GM12878 (cell line): Measurements from ENCODE around the gene RALGPS1. TPM values are rescaled to one million over a fixed set of nuclear protein-coding genes. Genes with fewer than 3 reads are reported as not detected.

ENCODE experiments used
- ATAC-seq: fragments of 200-7000 bp; cut with Tn5 transposase; 3 replicates; pipeline ENCODE4 v1.9.1; 2020; ENCODE audit warnings: mild to moderate bottlenecking, moderate library complexity
- BruUV-seq: library from RNA; stranded (reverse); fragments of 400-500 nt; replicated peaks from 2 replicates; lab custom pipeline; 2021; lab: Mats Ljungman, UMichigan
- CTCF ChIA-PET: fragments of 300-600 bp; sonication (Branson Sonifier 250); formaldehyde crosslinking; extraction: SDS; loops from one replicate; lab custom pipeline; 2021; ENCODE audit warnings: inconsistent platforms; lab: Yijun Ruan, JAX
- POLR2A ChIA-PET: fragments of 350-600 bp; formaldehyde crosslinking; extraction: SDS; loops from one replicate; lab custom pipeline; 2021; ENCODE audit warnings: inconsistent platforms; lab: Charles Lee
- RAD21 ChIA-PET: fragments of 300-600 bp; sonication (Branson Sonifier 250); formaldehyde crosslinking; loops from one replicate; lab custom pipeline; 2023; ENCODE audit warnings: antibody characterized with exemption; ENCODE audit not compliant: unreplicated experiment; lab: Charles Lee
- SMC1A ChIA-PET: fragments of 300-600 bp; sonication (Branson Sonifier 250); formaldehyde crosslinking; loops from one replicate; lab custom pipeline; 2023; ENCODE audit not compliant: unreplicated experiment, uncharacterized antibody; lab: Charles Lee
- DNase-seq: peaks from one replicate; pipeline ENCODE4 v3.0.0-alpha.2; 2011; ENCODE audit warnings: low read depth, low spot score
- FAIRE-seq: peaks from 3 replicates; lab custom pipeline; 2011; peaks lifted over from hg19 to GRCh38; lab: Jason Lieb, UNC
- H2AFZ ChIP-seq: 2 replicates; pipeline ENCODE4 v1.6.0; 2011; ENCODE audit warnings: low read depth, low read length, control low read depth; ENCODE audit not compliant: control insufficient read depth
- H3K27ac ChIP-seq: 2 replicates; pipeline ENCODE4 v1.5.1; 2011; ENCODE audit warnings: control low read depth; ENCODE audit not compliant: control insufficient read depth, insufficient read depth
- H3K27me3 ChIP-seq, 2 experiments: replicated peaks in 1 of 2; 2 replicates each; pipeline versions ENCODE4 v1.6.0 to v1.6.1; 2011; ENCODE audit warnings: low read length in 1 of 2; ENCODE audit not compliant: control insufficient read depth in 2 of 2, insufficient read depth in 2 of 2
- H3K36me3 ChIP-seq, 2 experiments: 2 replicates each; pipeline ENCODE4 v1.5.1; 2011; ENCODE audit warnings: low read length in 1 of 2; ENCODE audit not compliant: control insufficient read depth in 2 of 2, insufficient read depth in 2 of 2
- H3K4me1 ChIP-seq: 2 replicates; pipeline ENCODE4 v1.6.1; 2011; ENCODE audit warnings: mild to moderate bottlenecking, low read length, moderate library complexity, mixed read lengths; ENCODE audit not compliant: control insufficient read depth, insufficient read depth
- H3K4me2 ChIP-seq: 2 replicates; pipeline ENCODE4 v1.6.0; 2011; ENCODE audit warnings: control low read depth; ENCODE audit not compliant: control insufficient read depth, insufficient read depth
- H3K4me3 ChIP-seq: fragments of 200-600 bp; sonication (generic); 2 replicates; pipeline ENCODE4 v1.5.1; 2016
- H3K79me2 ChIP-seq: 2 replicates; pipeline ENCODE4 v1.6.0; 2011; ENCODE audit warnings: low read length; ENCODE audit not compliant: control insufficient read depth, insufficient read depth
- H3K9ac ChIP-seq: 2 replicates; pipeline ENCODE4 v1.8.0; 2011; ENCODE audit warnings: low read length, control low read depth, mixed read lengths; ENCODE audit not compliant: control insufficient read depth, insufficient read depth
- H3K9me3 ChIP-seq: replicated peaks from 3 replicates; pipeline ENCODE4 v1.5.1; 2011; ENCODE audit warnings: mild to moderate bottlenecking, low read length; ENCODE audit not compliant: control insufficient read depth, insufficient read depth
- H4K20me1 ChIP-seq: 2 replicates; pipeline ENCODE4 v1.6.0; 2011; ENCODE audit not compliant: control insufficient read depth, insufficient read depth
- CHD4 ChIP-seq: fragments of 200-600 bp; sonication (generic); IDR thresholded peaks from 2 replicates; pipeline ENCODE4 v1.6.1; 2016; ENCODE audit warnings: mild to moderate bottlenecking
- FOXK2 ChIP-seq: fragments of 450-650 bp; IDR thresholded peaks from 2 replicates; pipeline ENCODE4 v1.6.1; 2017; ENCODE audit warnings: mild to moderate bottlenecking, moderate library complexity
- KDM1A ChIP-seq: fragments of 200-600 bp; sonication (generic); IDR thresholded peaks from 2 replicates; pipeline ENCODE4 v1.6.1; 2016; ENCODE audit warnings: borderline replicate concordance
- PBX3 ChIP-seq: IDR thresholded peaks from 2 replicates; pipeline ENCODE4 v1.6.1; 2011; ENCODE audit warnings: mild to moderate bottlenecking, low read depth, low read length, moderate library complexity; ENCODE audit not compliant: insufficient replicate concordance
- TCF12 ChIP-seq: IDR thresholded peaks from 2 replicates; pipeline ENCODE4 v1.6.1; 2011; ENCODE audit warnings: low read depth, mild to moderate bottlenecking, low read length
- TCF3 ChIP-seq: IDR thresholded peaks from 2 replicates; pipeline ENCODE4 v1.6.1; 2012; ENCODE audit warnings: low read depth, mild to moderate bottlenecking, low read length, borderline replicate concordance; ENCODE audit not compliant: insufficient read depth
- ZBTB33 ChIP-seq: fragments of 450-650 bp; IDR thresholded peaks from 2 replicates; pipeline ENCODE4 v1.6.1; 2017; ENCODE audit warnings: mild to moderate bottlenecking
- WGBS: methylation state at CpG from one replicate; pipeline ENCODE4 v1.1.6; 2016; ENCODE audit warnings: low lambda C conversion rate; ENCODE audit not compliant: insufficient replicate concordance, insufficient coverage; ENCODE audit errors: missing lambda C conversion rate; 5-methylcytosine and 5-hydroxymethylcytosine counted together
- in situ Hi-C: fragments of 300-500 bp; cut with MboI; formaldehyde crosslinking; loops from 9 replicates; pipeline ENCODE4 v1.14.3; 2018; ENCODE audit warnings: mixed read lengths
- intact Hi-C: fragments of 100-400 bp; cut with micrococcal nuclease; formaldehyde crosslinking; loops from one replicate; pipeline ENCODE4 v1.14.2; 2022; ENCODE audit not compliant: unreplicated experiment
- polyA plus RNA-seq, 11 experiments: library from polyadenylated mRNA; depleted of rRNA in 4 of 11; unstranded in 6 of 11; stranded (reverse) in 5 of 11; fragments of >200 nt; fragmentation: Nextera tagmentation in 4 of 11; fragmentation: Illumina TruSeq in 1 of 11; extraction: Ambion mirVana in 4 of 11; extraction: Trizol in 1 of 11; gene quantifications; 1 replicate in 1 of 11; 2 replicates in 10 of 11; pipeline versions ENCODE4 v1.2.1 to v1.2.3, GENCODE V29; 2011 to 2016; ENCODE audit warnings: inconsistent platforms in 2 of 11, missing spikeins in 2 of 11, low read depth in 1 of 11
- total RNA-seq, 4 experiments: library from RNA; depleted of rRNA in 3 of 4; stranded (reverse); fragments of >200 nt in 3 of 4; fragmentation: Illumina TruSeq in 1 of 4; extraction: Trizol in 1 of 4; gene quantifications; 2 replicates each; pipeline versions ENCODE4 v1.2.1 to v1.2.3, GENCODE V29; 2013 to 2021
- TF ChIP-seq, protein P1 (sequence below): IDR thresholded peaks from 2 replicates; pipeline ENCODE4 v1.6.1; 2011; ENCODE audit warnings: borderline replicate concordance, low read depth, mild to moderate bottlenecking, moderate library complexity, mixed read lengths, low read length; ENCODE audit not compliant: insufficient read depth; ENCODE audit errors: extremely low read length

Gene RALGPS1
- total and polyA plus RNA-seq, 10 of the 15 experiments (the other 5 are each of a cell fraction or from before 2014, with no cell fraction given), result 0.13 to 5.6 (median 2.7) TPM

GRCh38 chr9:126979461-126979860 is 64.9 kb downstream of the RALGPS1 start:
- H3K36me3 ChIP-seq, result no peaks in the 10 kb centered on the region; a peak in 1 of 4 replicates
- ATAC-seq (no peak), DNase-seq (no peak), FAIRE-seq (no peak)
- H3K9me3 ChIP-seq, result peaks cover 2% of the 10 kb centered on the region; the same call in 1 of the 3 replicates
- ChIA-PET SMC1A (interaction anchor here (1.1 kb wide), 1 partner anchor 26 kb away, joined by 3 read pairs; no protein-coding TSS in a partner anchor), POLR2A (interaction anchor here (0.7 to 1.2 kb wide), 2 partner anchors 9 to 220 kb away, joined by 3 read pairs; no protein-coding TSS in a partner anchor), CTCF (interaction anchor here (1.3 kb wide), 1 partner anchor 14 kb away, joined by 4 read pairs; no protein-coding TSS in a partner anchor), RAD21 (interaction anchor here (1.0 to 1.1 kb wide), 2 partner anchors 182 to 191 kb away, joined by 3 to 4 read pairs; no protein-coding TSS in a partner anchor)
- no peak overlapping the region for H3K4me3 ChIP-seq
- no peak overlapping the region for H3K4me2 ChIP-seq
- TF ChIP-seq TCF12 (no peak), FOXK2 (no peak), PBX3 (no peak), KDM1A (no peak), ZBTB33 (no peak), CHD4 (no peak), TCF3 (no peak)
- TF ChIP-seq, protein P1, sequence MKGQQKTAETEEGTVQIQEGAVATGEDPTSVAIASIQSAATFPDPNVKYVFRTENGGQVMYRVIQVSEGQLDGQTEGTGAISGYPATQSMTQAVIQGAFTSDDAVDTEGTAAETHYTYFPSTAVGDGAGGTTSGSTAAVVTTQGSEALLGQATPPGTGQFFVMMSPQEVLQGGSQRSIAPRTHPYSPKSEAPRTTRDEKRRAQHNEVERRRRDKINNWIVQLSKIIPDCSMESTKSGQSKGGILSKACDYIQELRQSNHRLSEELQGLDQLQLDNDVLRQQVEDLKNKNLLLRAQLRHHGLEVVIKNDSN, result no peak
- no peaks in the 10 kb centered on the region for H4K20me1 ChIP-seq
- intact Hi-C loops, result no loop called here
- WGBS, result 71% methylated on average over 5 of the region's 5 CpGs
- in situ Hi-C loops, result no loop called here
- no peaks in the 10 kb centered on the region for H3K27me3 ChIP-seq
- no TSS peak for BruUV-seq
- no peak overlapping the region for H3K9ac ChIP-seq
- H3K27ac ChIP-seq, result no peak overlapping the region
- no peak overlapping the region for H2AFZ ChIP-seq
- H3K79me2 ChIP-seq, result no peaks in the 10 kb centered on the region
- H3K4me1 ChIP-seq, result no peaks in the 10 kb centered on the region
